ENCODE measurements around the gene SLC44A5.
"Not testable (repeated sequence)": the region's sequence is repeated elsewhere in the genome, so short reads cannot be mapped to it uniquely, and the experiment has no call there.

The SLC44A5 gene

GRCh38 chr1:75616436-75617433 is 5.8 kb upstream of the SLC44A5 start:
- H3K36me3 ChIP-seq (ENCODE audit: control insufficient read depth, insufficient read depth, low read length): no peaks in the 10 kb centered on the region
- H3K27me3 ChIP-seq (ENCODE audit: control insufficient read depth, insufficient read depth, low read length): peaks cover 61% of the 10 kb centered on the region
- H3K4me1 ChIP-seq (ENCODE audit: control insufficient read depth, insufficient read depth, low read length): no peaks in the 10 kb centered on the region
- no peak overlapping the region for H3K9ac ChIP-seq (ENCODE audit: low read depth, low read length)
- H3K4me3 ChIP-seq (ENCODE audit: low read depth, low read length): peak overlapping the region; percentile 69
- H3K9me3 ChIP-seq (ENCODE audit: control insufficient read depth, insufficient read depth, low read length): no peaks in the 10 kb centered on the region

DNA sequence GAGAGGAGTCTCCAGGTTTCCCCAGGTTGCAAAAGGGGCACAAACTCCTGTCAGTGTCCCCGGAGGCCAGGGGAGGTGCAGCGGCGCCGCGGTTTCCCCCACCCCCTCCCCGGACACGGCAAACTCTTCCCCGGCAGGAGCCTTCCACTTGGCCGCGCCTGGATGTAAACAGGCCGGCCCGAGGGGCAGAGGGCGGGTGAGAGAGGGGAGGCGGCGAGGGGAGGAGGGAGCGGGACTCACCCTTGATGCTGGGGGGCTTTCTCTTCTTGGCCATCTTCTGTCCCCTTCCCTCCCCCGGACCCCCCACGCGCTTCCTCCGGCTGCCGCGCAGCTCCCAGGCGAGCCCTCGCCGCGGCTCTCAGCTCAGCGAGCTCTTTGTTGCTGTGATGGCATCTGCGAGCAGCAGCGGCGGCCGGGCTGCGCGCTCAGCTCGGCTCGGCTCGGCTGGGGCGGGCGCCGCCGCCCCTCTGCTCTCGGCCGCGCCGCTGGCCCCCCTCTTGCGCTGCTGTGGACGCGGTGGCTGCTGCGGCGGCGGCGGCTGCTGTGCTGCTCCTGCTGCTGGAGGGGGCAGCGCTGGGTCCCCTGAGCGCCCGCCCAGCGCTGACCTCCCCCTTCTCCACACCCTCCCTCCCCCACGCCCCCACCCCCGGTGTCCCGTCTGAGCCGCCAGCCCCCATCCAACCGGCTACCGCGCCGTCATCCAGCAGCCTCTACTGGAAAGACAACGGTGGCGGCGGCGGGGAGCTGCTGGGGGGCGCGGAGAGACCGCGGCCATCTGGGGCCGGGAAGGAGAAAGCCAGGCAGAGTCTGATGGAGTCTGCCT is 4.9 kb upstream of the SLC44A5 start:
- H3K9me3 ChIP-seq (ENCODE audit: control insufficient read depth, insufficient read depth, low read length): no peaks in the 10 kb centered on the region
- H3K4me1 ChIP-seq (ENCODE audit: control insufficient read depth, insufficient read depth, low read length): no peaks in the 10 kb centered on the region
- H3K27me3 ChIP-seq (ENCODE audit: control insufficient read depth, insufficient read depth, low read length): peaks cover 61% of the 10 kb centered on the region
- H3K36me3 ChIP-seq (ENCODE audit: control insufficient read depth, insufficient read depth, low read length): no peaks in the 10 kb centered on the region
- H3K9ac ChIP-seq (ENCODE audit: low read depth, low read length): no peak overlapping the region
- H3K4me3 ChIP-seq (ENCODE audit: low read depth, low read length): peak overlapping the region; percentile 69

DNA sequence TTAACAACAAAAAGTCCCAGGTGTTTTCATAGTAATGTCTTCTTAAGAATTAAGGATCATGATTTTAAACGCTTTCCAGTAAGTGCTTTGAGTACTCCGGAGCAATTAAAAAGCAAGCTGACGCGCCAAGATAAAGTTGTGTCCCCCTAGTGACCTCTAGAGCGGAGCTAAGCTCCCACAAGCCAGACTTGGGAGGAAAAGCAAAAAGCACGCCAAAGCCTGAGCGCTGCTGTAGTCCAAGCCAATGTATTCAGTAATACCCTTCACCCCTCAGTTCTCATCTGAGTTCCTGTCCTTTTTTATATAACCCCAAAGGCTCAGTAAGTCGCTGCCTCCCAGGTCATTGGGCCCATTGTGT is 3.5 kb upstream of the SLC44A5 start:
- Histone ChIP-seq H3K9ac (ENCODE audit: low read depth, low read length) (no peak overlapping the region), H3K27me3 (ENCODE audit: control insufficient read depth, insufficient read depth, low read length) (peaks cover 61% of the 10 kb centered on the region), H3K4me1 (ENCODE audit: control insufficient read depth, insufficient read depth, low read length) (no peaks in the 10 kb centered on the region), H3K36me3 (ENCODE audit: control insufficient read depth, insufficient read depth, low read length) (no peaks in the 10 kb centered on the region), H3K9me3 (ENCODE audit: control insufficient read depth, insufficient read depth, low read length) (no peaks in the 10 kb centered on the region), H3K4me3 (ENCODE audit: low read depth, low read length) (peak overlapping the region; percentile 63)

- Histone ChIP-seq H3K36me3 (ENCODE audit: control insufficient read depth, insufficient read depth, low read length) (no peaks in the 10 kb centered on the region), H3K9ac (ENCODE audit: low read depth, low read length) (no peak overlapping the region), H3K9me3 (ENCODE audit: control insufficient read depth, insufficient read depth, low read length) (no peaks in the 10 kb centered on the region), H3K27me3 (ENCODE audit: control insufficient read depth, insufficient read depth, low read length) (peaks cover 58% of the 10 kb centered on the region), H3K4me1 (ENCODE audit: control insufficient read depth, insufficient read depth, low read length) (no peaks in the 10 kb centered on the region), H3K4me3 (ENCODE audit: low read depth, low read length) (no peak overlapping the region)
These were observed 3.0 kb upstream of the SLC44A5 start for GRCh38 chr1:75613916-75614315.

GRCh38 chr1:75612976-75613375 is 2.1 kb upstream of the SLC44A5 start:
- Histone ChIP-seq H3K36me3 (ENCODE audit: control insufficient read depth, insufficient read depth, low read length) (no peaks in the 10 kb centered on the region), H3K27me3 (ENCODE audit: control insufficient read depth, insufficient read depth, low read length) (peaks cover 51% of the 10 kb centered on the region), H3K9me3 (ENCODE audit: control insufficient read depth, insufficient read depth, low read length) (no peaks in the 10 kb centered on the region)

DNA sequence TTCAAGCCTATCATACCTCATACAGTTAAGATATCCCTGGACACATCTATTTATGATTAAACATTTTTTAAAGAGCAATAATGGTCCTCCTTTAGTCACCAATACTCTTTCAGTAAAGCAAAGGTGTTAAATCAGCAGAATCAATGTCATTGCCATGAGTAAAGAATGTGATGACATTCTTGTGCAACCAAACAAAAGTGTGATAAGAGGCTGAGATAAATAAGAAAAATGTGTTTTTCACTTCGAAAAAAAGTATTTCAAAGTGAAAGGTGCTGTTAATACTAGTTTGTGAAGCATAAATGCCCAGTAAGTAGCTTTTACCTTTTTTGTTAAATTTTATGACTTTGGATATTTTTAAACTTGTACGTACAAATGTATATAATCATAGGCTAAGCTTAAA is 8.4 kb downstream of the SLC44A5 start:
- Histone ChIP-seq H3K9me3 (ENCODE audit: control insufficient read depth, insufficient read depth, low read length) (no peaks in the 10 kb centered on the region), H3K4me1 (ENCODE audit: control insufficient read depth, insufficient read depth, low read length) (no peaks in the 10 kb centered on the region), H3K4me3 (ENCODE audit: low read depth, low read length) (no peak overlapping the region), H3K27me3 (ENCODE audit: control insufficient read depth, insufficient read depth, low read length) (no peaks in the 10 kb centered on the region), H3K36me3 (ENCODE audit: control insufficient read depth, insufficient read depth, low read length) (no peaks in the 10 kb centered on the region), H3K9ac (ENCODE audit: low read depth, low read length) (no peak overlapping the region)

More at GRCh38 chr1:75612976-75613375, 2.1 kb upstream of the SLC44A5 start:
- Histone ChIP-seq H3K9ac (ENCODE audit: low read depth, low read length) (no peak overlapping the region), H3K4me3 (ENCODE audit: low read depth, low read length) (no peak overlapping the region), H3K4me1 (ENCODE audit: control insufficient read depth, insufficient read depth, low read length) (no peaks in the 10 kb centered on the region)

DNA sequence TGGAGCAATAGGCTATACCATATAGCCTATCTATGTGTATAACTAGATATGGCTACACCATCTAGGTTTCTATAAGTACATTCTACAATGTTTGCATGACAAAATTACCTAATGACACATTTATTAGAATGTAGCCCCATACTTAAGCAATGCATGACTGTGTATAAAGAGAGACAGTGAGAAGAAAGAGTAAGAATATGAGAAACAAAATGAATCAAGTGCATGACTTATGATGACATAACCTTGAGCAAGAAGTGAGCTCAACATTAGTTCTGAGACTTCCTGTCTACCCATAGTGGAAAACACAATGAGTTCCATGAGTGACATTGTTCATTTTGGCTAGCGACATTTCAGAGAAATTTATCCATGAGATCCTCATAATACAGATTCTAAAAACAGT is 10.1 kb downstream of the SLC44A5 start:
- no peaks in the 10 kb centered on the region for H3K36me3 ChIP-seq (ENCODE audit: control insufficient read depth, insufficient read depth, low read length)
- no peaks in the 10 kb centered on the region for H3K27me3 ChIP-seq (ENCODE audit: control insufficient read depth, insufficient read depth, low read length)
- H3K9me3 ChIP-seq (ENCODE audit: control insufficient read depth, insufficient read depth, low read length): no peaks in the 10 kb centered on the region
- no peak overlapping the region for H3K9ac ChIP-seq (ENCODE audit: low read depth, low read length)
- no peak overlapping the region for H3K4me3 ChIP-seq (ENCODE audit: low read depth, low read length)
- H3K4me1 ChIP-seq (ENCODE audit: control insufficient read depth, insufficient read depth, low read length): no peaks in the 10 kb centered on the region

- H3K4me1 ChIP-seq (ENCODE audit: control insufficient read depth, insufficient read depth, low read length): peaks cover 2% of the 10 kb centered on the region
- no peaks in the 10 kb centered on the region for H3K36me3 ChIP-seq (ENCODE audit: control insufficient read depth, insufficient read depth, low read length)
- H3K9me3 ChIP-seq (ENCODE audit: control insufficient read depth, insufficient read depth, low read length): no peaks in the 10 kb centered on the region
- no peak overlapping the region for H3K4me3 ChIP-seq (ENCODE audit: low read depth, low read length)
- H3K9ac ChIP-seq (ENCODE audit: low read depth, low read length): no peak overlapping the region
- no peaks in the 10 kb centered on the region for H3K27me3 ChIP-seq (ENCODE audit: control insufficient read depth, insufficient read depth, low read length)
These were observed 16.6 kb downstream of the SLC44A5 start for GRCh38 chr1:75594327-75594726.

DNA sequence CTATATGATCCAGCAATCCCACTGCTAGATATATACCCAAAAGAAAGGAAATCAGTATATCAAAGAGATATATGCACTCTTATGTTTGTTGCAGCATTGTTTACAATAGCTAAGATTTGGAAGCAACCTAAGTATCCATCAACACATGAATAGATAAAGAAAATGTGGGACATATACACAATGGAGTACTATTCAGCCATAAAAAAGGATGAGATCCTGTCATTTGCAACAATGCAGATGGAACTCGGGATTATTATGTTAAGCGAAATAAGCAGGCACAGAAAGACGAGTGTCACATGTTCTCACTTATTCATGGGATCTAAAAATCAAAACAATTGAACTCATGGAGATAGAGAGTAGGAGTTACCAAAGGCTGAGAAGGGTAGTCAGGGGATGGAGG is 17.5 kb downstream of the SLC44A5 start:
- not testable (repeated sequence) for H3K9me3 ChIP-seq (ENCODE audit: control insufficient read depth, insufficient read depth, low read length); H3K27me3 ChIP-seq (ENCODE audit: control insufficient read depth, insufficient read depth, low read length); H3K36me3 ChIP-seq (ENCODE audit: control insufficient read depth, insufficient read depth, low read length); H3K4me1 ChIP-seq (ENCODE audit: control insufficient read depth, insufficient read depth, low read length); H3K9ac ChIP-seq (ENCODE audit: low read depth, low read length); H3K4me3 ChIP-seq (ENCODE audit: low read depth, low read length)

DNA sequence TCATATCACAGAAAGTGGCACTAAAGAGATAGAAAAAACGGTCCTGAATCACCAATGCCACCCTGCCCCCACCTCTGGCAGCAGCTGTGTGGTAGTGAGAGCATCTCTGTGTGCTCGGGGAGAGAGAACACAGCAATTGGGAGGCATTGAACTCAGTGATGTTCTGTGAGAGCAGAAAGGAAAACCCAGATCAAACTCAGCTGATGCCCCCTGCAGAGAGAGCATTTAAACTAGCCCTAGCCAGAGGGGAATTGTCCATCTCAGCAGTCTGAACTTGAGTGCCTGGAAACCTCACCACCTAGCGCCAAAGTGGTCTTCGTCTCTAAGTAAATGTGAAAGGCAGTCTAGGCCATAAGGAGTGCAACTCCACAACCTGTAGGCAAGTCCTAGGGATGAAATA is 21.3 kb downstream of the SLC44A5 start:
- no peak overlapping the region for H3K4me3 ChIP-seq (ENCODE audit: low read depth, low read length)
- H3K36me3 ChIP-seq (ENCODE audit: control insufficient read depth, insufficient read depth, low read length): no peaks in the 10 kb centered on the region
- H3K9ac ChIP-seq (ENCODE audit: low read depth, low read length): no peak overlapping the region
- no peaks in the 10 kb centered on the region for H3K9me3 ChIP-seq (ENCODE audit: control insufficient read depth, insufficient read depth, low read length)
- H3K27me3 ChIP-seq (ENCODE audit: control insufficient read depth, insufficient read depth, low read length): no peaks in the 10 kb centered on the region
- peaks cover 2% of the 10 kb centered on the region for H3K4me1 ChIP-seq (ENCODE audit: control insufficient read depth, insufficient read depth, low read length)

- H3K9me3 ChIP-seq (ENCODE audit: control insufficient read depth, insufficient read depth, low read length): no peaks in the 10 kb centered on the region
- no peaks in the 10 kb centered on the region for H3K36me3 ChIP-seq (ENCODE audit: control insufficient read depth, insufficient read depth, low read length)
- no peak overlapping the region for H3K4me3 ChIP-seq (ENCODE audit: low read depth, low read length)
- H3K9ac ChIP-seq (ENCODE audit: low read depth, low read length): no peak overlapping the region
- H3K27me3 ChIP-seq (ENCODE audit: control insufficient read depth, insufficient read depth, low read length): no peaks in the 10 kb centered on the region
- peaks cover 2% of the 10 kb centered on the region for H3K4me1 ChIP-seq (ENCODE audit: control insufficient read depth, insufficient read depth, low read length)
These were observed 22.0 kb downstream of the SLC44A5 start for GRCh38 chr1:75588779-75589475.
